Tibial nerve (tissue), 4 donors: ENCODE measurements around the gene SYNE3.

Source experiments
- CTCF ChIP-seq, 5 experiments: fragments of 200-600 bp in 3 of 5; fragments of 450-650 bp in 2 of 5; sonication (generic) in 3 of 5; IDR thresholded peaks; one replicate each; pipeline ENCODE4 v1.5.1; 2016 to 2019; ENCODE audit warnings: antibody characterized with exemption in 5 of 5, mild to moderate bottlenecking in 3 of 5, moderate library complexity in 2 of 5
- EP300 ChIP-seq, 2 donors: sonication (generic); formaldehyde crosslinking; IDR thresholded peaks; one replicate each; pipeline ENCODE4 v1.6.1; 2017; ENCODE audit warnings: antibody characterized with exemption in 2 of 2, mild to moderate bottlenecking in 1 of 2

DNA sequence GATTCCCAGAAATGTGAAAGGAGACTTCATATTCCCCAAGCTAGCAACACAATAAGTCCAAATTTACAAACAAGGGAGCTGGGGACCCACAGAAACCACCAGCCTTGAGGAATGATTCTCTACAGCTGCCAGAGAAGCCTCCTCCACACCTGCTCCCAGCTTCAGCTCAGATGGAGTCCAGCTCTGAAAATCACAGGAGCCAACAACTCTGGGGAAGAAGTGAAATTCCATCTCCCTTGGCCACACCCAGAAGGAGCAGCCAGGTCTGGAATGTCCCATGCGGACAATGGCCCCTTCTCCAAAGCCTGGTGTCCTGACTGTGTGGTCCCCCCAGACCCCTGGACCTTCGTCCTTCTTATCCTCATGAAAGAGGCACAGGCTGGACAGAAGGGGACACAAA is 45.4 kb downstream of the SYNE3 start:
- TF ChIP-seq EP300 (IDR thresholded peaks at IDR 0.05) (no peak), CTCF (IDR thresholded peaks at IDR 0.05) (no peak)
